Measurements from ENCODE around the gene UNC5C.

Gene UNC5C

DNA sequence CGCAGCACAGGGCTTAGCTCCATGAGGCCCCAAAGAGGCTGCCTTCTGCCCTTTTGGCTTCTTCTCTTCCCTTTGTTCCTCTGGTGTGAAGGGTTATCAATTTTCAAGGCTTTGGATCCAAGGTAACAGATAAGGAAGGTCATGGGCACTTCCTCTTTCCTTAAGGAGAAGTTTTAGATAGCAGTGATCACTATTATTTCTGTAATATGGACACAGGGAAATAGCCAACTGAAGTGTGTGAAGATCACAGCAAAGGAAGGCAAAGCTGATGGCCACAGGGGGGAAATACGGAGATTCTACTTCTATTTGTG lies 366.8 kb downstream of the UNC5C start:
- no peaks in the 10 kb centered on the region for H3K36me3 ChIP-seq (ENCODE audit: insufficient read depth, low read length)
- no peaks in the 10 kb centered on the region for H3F3A ChIP-seq (ENCODE audit: insufficient read depth, low read length)
- H3K27ac ChIP-seq (ENCODE audit: low read depth, low read length, poor library complexity, severe bottlenecking): no peak overlapping the region
- H3K4me2 ChIP-seq (ENCODE audit: low read length): no peak overlapping the region
- no peaks in the 10 kb centered on the region for H3K9me3 ChIP-seq (ENCODE audit: low read length)
- no peaks in the 10 kb centered on the region for H4K20me1 ChIP-seq (ENCODE audit: insufficient read depth, low read length)
- no peaks in the 10 kb centered on the region for H3K4me1 ChIP-seq (ENCODE audit: insufficient read depth, low read length, severe bottlenecking)
- no peak overlapping the region for H3K9ac ChIP-seq (ENCODE audit: low read length)
- H3K9me2 ChIP-seq (ENCODE audit: low read depth, low read length): no peaks in the 10 kb centered on the region
- no peaks in the 10 kb centered on the region for H3K27me3 ChIP-seq (ENCODE audit: insufficient read depth, low read length)
- no peaks in the 10 kb centered on the region for H3K79me2 ChIP-seq (ENCODE audit: insufficient read depth, low read length)
- no peak overlapping the region for H2AFZ ChIP-seq (ENCODE audit: low read length)
- TF ChIP-seq CTCF (IDR thresholded peaks at IDR 0.05; ENCODE audit: low read length): no peak
- no peak for TF ChIP-seq EZH2 (IDR thresholded peaks at IDR 0.05; ENCODE audit: borderline replicate concordance, low read length)
- H3K4me3 ChIP-seq (ENCODE audit: low read depth, low read length, poor library complexity, severe bottlenecking): no peak overlapping the region

GRCh38 chr4:95181243-95181995 lies 367.4 kb downstream of the UNC5C start:
- Histone ChIP-seq H3F3A (ENCODE audit: insufficient read depth, low read length) (no peaks in the 10 kb centered on the region), H3K9me2 (ENCODE audit: low read depth, low read length) (no peaks in the 10 kb centered on the region), H3K36me3 (ENCODE audit: insufficient read depth, low read length) (no peaks in the 10 kb centered on the region), H3K27ac (ENCODE audit: low read depth, low read length, poor library complexity, severe bottlenecking) (no peak overlapping the region), H3K9me3 (ENCODE audit: low read length) (no peaks in the 10 kb centered on the region), H3K4me1 (ENCODE audit: insufficient read depth, low read length, severe bottlenecking) (no peaks in the 10 kb centered on the region), H4K20me1 (ENCODE audit: insufficient read depth, low read length) (no peaks in the 10 kb centered on the region), H3K79me2 (ENCODE audit: insufficient read depth, low read length) (no peaks in the 10 kb centered on the region), H2AFZ (ENCODE audit: low read length) (no peak overlapping the region), H3K4me3 (ENCODE audit: low read depth, low read length, poor library complexity, severe bottlenecking) (no peak overlapping the region), H3K27me3 (ENCODE audit: insufficient read depth, low read length) (no peaks in the 10 kb centered on the region), H3K4me2 (ENCODE audit: low read length) (no peak overlapping the region), H3K9ac (ENCODE audit: low read length) (no peak overlapping the region)
- TF ChIP-seq CTCF (IDR thresholded peaks at IDR 0.05; ENCODE audit: low read length) (no peak), EZH2 (IDR thresholded peaks at IDR 0.05; ENCODE audit: borderline replicate concordance, low read length) (no peak)

- H3K27ac ChIP-seq (ENCODE audit: low read depth, low read length, poor library complexity, severe bottlenecking): no peak overlapping the region
- no peaks in the 10 kb centered on the region for H3K79me2 ChIP-seq (ENCODE audit: insufficient read depth, low read length)
- H3K4me1 ChIP-seq (ENCODE audit: insufficient read depth, low read length, severe bottlenecking): no peaks in the 10 kb centered on the region
- H3K9me3 ChIP-seq (ENCODE audit: low read length): no peaks in the 10 kb centered on the region
- no peak overlapping the region for H3K4me2 ChIP-seq (ENCODE audit: low read length)
- H3K4me3 ChIP-seq (ENCODE audit: low read depth, low read length, poor library complexity, severe bottlenecking): no peak overlapping the region
- TF ChIP-seq CTCF (IDR thresholded peaks at IDR 0.05; ENCODE audit: low read length) (no peak), EZH2 (IDR thresholded peaks at IDR 0.05; ENCODE audit: borderline replicate concordance, low read length) (no peak)
- H2AFZ ChIP-seq (ENCODE audit: low read length): no peak overlapping the region
- H3K9ac ChIP-seq (ENCODE audit: low read length): no peak overlapping the region
- H3K27me3 ChIP-seq (ENCODE audit: insufficient read depth, low read length): no peaks in the 10 kb centered on the region
- H4K20me1 ChIP-seq (ENCODE audit: insufficient read depth, low read length): no peaks in the 10 kb centered on the region
- no peaks in the 10 kb centered on the region for H3K36me3 ChIP-seq (ENCODE audit: insufficient read depth, low read length)
- H3K9me2 ChIP-seq (ENCODE audit: low read depth, low read length): no peaks in the 10 kb centered on the region
- H3F3A ChIP-seq (ENCODE audit: insufficient read depth, low read length): no peaks in the 10 kb centered on the region
Observed at GRCh38 chr4:95180531-95181242, 368.1 kb downstream of the UNC5C start.
